ENCODE measurements around the gene DNAH11.

DNAH11 gene

GRCh38 chr7:21624320-21624719 is 81.5 kb downstream of the DNAH11 start:
- no peak for TF ChIP-seq CTCF (IDR thresholded peaks at IDR 0.05; ENCODE audit: insufficient read depth, low read length, missing control alignments)
- POLR2A ChIA-PET, result no interaction called here
- no peak overlapping the region for H3K4me3 ChIP-seq (ENCODE audit: low read depth, low read length)
- DNase-seq (ENCODE audit: low read depth, low spot score), result no peak
- CTCF ChIA-PET, result no interaction called here

GRCh38 chr7:21636694-21637093 is 93.9 kb downstream of the DNAH11 start:
- DNase-seq (ENCODE audit: low read depth, low spot score), result no peak
- H3K4me3 ChIP-seq (ENCODE audit: low read depth, low read length), result no peak overlapping the region
- ChIA-PET CTCF (no interaction called here), POLR2A (no interaction called here)
- TF ChIP-seq CTCF (IDR thresholded peaks at IDR 0.05; ENCODE audit: insufficient read depth, low read length, missing control alignments), result no peak

GRCh38 chr7:21639206-21639868 is 96.5 kb downstream of the DNAH11 start:
- no peak overlapping the region for H3K4me3 ChIP-seq (ENCODE audit: low read depth, low read length)
- CTCF ChIA-PET, result no interaction called here
- no peak for DNase-seq (ENCODE audit: low read depth, low spot score)
- POLR2A ChIA-PET, result no interaction called here
- no peak for TF ChIP-seq CTCF (IDR thresholded peaks at IDR 0.05; ENCODE audit: insufficient read depth, low read length, missing control alignments)

- H3K4me3 ChIP-seq (ENCODE audit: low read depth, low read length), result no peak overlapping the region
- no peak for DNase-seq (ENCODE audit: low read depth, low spot score)
- no peak for TF ChIP-seq CTCF (IDR thresholded peaks at IDR 0.05; ENCODE audit: insufficient read depth, low read length, missing control alignments)
- ChIA-PET POLR2A (no interaction called here), CTCF (no interaction called here)
These were observed 97.3 kb downstream of the DNAH11 start for GRCh38 chr7:21640105-21640504.

- no peak for DNase-seq (ENCODE audit: low read depth, low spot score)
- ChIA-PET CTCF (no interaction called here), POLR2A (no interaction called here)
- no peak for TF ChIP-seq CTCF (IDR thresholded peaks at IDR 0.05; ENCODE audit: insufficient read depth, low read length, missing control alignments)
- no peak overlapping the region for H3K4me3 ChIP-seq (ENCODE audit: low read depth, low read length)
These were observed 98.7 kb downstream of the DNAH11 start for GRCh38 chr7:21641546-21641945.

GRCh38 chr7:21642422-21642821 is 99.6 kb downstream of the DNAH11 start:
- no peak for TF ChIP-seq CTCF (IDR thresholded peaks at IDR 0.05; ENCODE audit: insufficient read depth, low read length, missing control alignments)
- no peak overlapping the region for H3K4me3 ChIP-seq (ENCODE audit: low read depth, low read length)
- POLR2A ChIA-PET, result no interaction called here
- CTCF ChIA-PET, result no interaction called here
- DNase-seq (ENCODE audit: low read depth, low spot score), result no peak
